Stimulated activated CD4-positive, alpha-beta T cell treated with anti-CD3 and anti-CD28 coated beads, TNF-alpha, amount 100 ng/mL, for 4 hours (primary cell): ENCODE results near the gene EGFR.
"Not testable (repeated sequence)": the region's sequence is repeated elsewhere in the genome, so short reads cannot be mapped to it uniquely, and the experiment has no call there.

Experiments used
- DNase-seq, 3 experiments: peaks; one replicate each; pipeline ENCODE4 v3.0.0-alpha.2; 2020; ENCODE audit warnings: low read depth in 3 of 3

EGFR gene

DNA sequence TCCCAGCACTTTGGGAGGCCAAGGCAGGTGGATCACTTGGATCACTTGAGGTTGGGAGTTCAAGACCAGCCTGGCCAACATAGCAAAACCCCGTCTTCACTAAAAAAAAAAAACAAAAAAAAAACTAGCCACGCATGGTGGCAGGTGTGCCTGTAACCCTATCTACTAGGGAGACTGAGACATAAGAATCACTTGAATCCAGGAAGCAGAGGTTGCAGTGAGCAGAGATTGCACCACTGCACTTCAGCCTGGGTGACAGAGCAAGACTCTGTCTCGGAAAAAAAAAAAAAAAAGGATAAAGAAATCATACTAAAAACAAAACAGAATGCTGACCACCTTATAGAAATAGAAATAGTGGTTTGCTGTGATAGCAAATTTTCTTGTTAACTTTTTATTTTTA, 16.6 kb downstream of the EGFR start:
- not testable (repeated sequence) for DNase-seq

DNA sequence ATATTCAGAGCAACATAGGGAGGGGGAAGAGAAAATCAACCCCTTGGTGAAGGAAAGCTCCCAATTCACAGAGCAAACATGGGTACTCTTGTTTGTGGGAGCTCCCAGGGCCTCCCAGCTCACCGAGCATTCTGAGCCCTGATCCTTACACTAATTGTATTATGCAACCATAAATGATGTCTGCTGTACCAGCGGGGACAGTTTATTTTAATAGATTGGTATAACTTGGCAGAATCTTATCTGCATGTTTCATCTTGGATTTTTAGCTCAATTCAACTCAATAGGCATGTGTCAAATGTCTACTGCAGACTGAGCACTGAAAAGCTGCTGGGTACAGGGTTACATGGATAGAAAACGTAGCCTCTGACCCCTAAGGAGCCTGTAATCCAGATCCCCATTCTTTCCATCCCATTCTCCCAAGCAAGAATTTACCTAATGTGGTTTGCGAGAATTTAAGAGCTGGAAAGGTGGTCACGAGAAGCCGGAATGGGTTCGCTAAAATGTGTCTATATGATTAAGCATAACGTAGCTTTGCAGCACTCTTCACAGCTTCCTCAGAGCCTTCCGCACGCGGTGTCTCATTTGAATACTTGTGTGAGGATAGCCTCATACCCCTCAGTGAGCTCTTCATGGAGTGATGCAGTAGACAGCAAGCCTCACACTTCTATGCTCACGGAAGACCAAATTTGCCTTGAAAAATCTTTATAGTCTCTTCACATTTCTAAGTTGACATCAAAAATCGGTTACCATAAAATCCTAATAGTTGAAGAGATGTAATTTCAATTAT, 18.3 kb downstream of the EGFR start:
- no peak for DNase-seq

DNA sequence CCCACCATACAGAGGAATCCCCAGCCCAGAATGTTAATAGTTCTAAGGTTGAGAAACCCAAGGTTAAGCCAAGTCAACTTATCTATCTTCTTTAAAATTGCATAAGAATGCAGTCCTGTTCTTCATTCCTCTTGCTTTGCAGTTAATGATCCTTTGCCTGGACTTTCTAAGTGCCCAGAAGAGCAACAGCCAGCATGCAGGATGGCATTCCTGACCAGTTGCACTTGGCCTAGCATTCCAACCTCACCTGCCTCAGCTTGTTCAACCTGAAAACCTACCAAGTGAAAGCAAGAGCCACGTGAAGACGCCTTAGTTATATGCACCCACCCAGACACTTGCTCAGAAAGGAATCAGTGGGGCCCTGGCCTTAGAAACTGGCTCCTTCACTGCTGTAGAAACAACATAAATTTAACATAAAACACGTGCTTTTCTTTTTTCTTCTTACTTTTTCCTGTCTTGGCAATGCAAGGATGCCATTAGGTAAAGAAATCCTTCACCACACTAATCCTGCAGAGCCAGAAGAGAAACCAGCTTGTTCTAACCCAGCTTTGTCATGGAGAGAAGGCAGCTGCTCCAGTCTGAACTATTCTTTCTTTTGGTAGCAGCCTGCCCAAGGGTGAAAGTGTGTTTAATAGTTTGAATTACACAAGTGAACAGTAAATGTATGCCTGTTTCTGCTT, 25.0 kb downstream of the EGFR start:
- no peak for DNase-seq

DNA sequence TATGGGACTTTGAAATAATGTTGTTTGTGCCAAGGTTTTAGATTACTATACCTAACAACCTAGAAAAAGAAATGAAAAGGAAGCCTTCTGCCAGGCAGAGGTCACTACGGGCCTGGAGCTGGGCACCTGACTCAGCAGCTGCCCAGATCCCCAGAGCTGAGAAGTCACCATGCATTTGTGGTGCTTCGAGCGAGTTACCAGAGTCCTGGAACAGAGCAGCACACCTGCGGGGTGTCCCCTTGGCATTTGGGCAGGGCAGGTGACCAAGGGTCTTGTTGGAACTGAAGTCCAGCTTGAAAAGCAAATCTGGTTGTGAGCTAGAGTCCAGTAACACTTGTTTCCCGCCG, 25.5 kb downstream of the EGFR start:
- no peak for DNase-seq

- no peak for DNase-seq
Measured at GRCh38 chr7:55044791-55045190, 26.0 kb downstream of the EGFR start.

GRCh38 chr7:55046582-55047342, 27.9 kb downstream of the EGFR start:
- DNase-seq, result no peak

DNA sequence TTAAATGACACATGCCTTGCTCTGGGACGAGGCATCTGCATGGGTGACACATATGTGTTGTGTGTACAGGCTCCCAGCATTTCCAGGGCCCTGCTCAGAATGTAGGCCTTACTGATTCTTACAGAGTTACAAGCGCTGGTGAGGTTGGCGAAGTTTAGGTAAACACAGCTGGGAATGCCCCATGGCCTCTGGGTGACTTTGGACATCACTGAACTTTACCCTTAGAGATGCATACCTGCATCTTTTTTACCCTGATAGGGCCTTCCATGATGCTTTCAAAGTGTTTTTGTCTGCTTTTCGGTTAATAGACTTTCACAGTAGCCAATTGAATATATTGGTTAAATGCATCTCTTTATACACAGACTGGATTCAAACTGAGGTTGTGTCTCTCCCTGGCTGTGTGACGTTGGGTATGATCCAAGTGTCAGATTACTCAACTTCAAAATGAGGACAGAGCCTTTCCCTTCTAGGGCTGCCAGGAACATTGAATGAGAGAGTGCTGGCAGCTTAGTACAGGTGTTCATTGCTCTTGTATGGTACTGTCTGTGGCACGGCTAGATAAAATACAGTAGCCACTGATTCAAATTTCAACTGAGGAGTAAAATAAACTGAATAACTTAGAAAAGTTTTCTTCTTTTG, 29.5 kb downstream of the EGFR start:
- no peak for DNase-seq

DNA sequence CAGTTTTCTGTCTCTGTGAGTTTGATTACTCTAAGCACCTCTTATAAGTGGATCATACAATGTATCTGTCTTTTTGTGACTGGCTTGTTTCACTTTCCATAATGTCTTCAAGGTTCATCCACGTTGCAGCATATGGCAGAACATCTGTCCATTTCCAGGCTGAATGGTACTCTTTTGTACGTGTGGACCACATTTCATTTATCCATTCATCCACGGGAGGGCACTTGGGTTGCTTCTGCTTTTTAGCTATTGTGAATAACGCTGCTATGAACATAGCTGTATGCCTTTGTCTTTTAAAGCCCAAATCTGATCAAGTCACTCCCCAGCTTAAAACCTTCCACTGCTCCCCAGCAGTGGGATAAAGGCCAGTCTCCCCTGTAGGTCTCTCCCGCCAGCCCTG, 31.5 kb downstream of the EGFR start:
- DNase-seq, result no peak

- no peak for DNase-seq
Measured at GRCh38 chr7:55052081-55052480, 33.3 kb downstream of the EGFR start.

DNA sequence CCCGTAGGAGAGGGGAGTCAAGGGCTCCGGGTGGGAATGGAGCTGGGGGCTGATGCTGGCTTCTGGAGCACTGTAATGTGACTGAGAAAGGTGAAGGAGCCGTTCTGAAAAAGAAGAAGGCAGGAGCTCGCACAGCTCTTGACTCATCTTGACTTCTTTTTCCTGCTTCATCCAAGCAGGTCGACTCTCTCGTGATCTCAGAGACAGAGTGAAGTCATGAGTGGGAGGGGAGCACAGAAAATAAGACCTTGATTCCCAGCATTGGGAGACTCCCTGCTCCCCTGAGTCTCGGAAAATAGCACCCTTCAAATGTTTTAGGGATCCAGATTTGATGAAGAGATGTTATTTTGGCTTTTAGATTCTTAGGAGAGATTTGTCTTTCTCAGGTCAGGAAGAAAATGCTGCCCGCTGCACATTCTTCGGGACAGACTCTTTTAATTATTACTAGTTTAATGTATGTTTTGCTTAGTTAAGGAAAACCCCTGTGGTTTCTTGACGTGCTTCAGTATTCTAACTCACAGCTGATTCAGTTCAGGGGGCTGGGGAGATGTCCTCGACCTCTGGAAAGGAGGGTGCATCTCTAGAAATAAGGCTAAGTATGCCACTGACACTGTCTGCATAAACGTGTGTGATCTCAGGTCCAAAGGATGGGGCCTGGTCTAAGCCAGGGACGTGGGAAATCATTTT, 34.1 kb downstream of the EGFR start:
- no peak for DNase-seq

DNA sequence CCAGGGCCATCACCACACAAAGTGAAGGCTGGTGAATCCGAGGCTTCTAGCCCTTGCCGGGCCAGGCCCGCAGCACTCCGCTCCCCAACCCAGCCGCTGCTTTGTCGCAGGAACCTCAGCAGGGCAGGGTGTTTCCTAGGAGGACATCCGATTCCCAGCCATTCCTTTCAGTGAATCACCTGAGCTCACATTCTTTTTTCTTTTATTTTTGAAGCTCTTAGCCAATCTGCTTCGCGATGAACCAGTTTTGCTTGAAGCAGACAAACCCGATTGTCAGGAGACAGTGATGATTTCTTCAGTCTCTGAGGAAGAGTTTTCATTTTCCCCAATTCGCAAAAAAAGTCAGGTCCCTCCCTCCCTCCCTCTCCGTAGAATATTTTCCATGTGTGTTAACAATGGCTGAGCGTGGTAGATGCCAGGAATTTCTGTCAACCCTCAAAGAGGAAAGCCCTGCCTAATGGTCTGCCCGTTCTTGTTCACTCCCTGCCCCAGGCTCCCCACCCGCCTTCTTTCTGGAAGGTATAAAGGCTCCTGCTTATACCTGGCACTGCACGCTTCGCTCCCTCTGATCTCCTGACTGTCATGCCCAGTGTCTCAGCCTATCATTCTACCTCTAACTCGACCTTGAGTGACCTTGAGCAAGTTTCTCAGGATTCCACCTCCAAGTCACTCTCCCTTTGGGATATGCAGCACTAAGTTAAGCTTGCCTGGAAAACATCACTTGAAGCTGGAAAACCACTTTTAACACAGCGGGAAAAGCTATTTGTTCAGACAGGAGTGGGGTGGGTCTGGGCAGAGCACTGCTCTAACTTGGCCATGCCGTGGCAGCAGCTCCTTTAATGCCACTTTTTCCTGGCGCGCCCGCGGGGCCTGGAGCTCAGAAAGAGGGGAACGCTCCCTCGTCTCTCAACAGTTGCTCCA, 35.1 kb downstream of the EGFR start:
- DNase-seq, result no peak

DNA sequence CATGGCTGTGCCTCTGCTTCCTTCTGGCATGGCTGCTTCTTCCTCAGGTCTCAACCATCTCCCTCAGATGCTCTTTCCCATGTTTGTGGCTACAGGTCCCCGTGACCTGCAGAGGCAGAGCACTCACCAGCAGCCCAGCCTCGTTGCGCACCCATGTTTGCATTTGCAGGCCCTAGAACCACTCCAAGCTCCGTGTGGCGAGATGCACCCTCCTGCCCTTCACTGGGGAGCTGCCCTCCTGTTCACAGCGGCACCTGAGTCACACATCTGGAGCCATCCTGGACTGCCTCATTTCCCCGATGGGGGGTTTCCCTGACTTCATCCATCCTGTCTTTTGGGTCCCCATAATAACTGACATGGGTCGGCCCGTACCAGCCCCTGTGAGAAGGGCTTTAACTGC, 35.9 kb downstream of the EGFR start:
- DNase-seq, result no peak

DNA sequence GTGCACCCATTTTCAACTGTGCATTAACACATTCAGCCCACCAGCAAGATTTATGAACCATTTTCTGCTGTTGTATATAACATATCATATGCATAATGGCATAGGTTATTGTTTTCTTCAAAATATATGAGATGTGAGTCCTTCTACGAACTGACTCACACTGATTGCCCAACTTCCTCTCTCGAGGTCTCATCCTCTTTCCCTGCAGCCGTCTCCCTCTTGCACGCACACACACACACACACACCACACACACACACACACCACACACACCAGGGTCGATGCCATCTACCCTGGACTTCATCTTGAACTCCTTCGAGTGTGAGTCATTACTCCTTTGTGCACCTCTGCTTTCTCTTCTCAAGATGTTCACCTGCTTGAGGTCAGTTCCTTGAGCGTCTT, 36.7 kb downstream of the EGFR start:
- no peak for DNase-seq

- DNase-seq, result no peak
Measured at GRCh38 chr7:55056068-55056467, 37.3 kb downstream of the EGFR start.

- no peak for DNase-seq
Measured at GRCh38 chr7:55056577-55057480, 38.0 kb downstream of the EGFR start.

GRCh38 chr7:55058314-55058713, 39.5 kb downstream of the EGFR start:
- DNase-seq, result no peak

DNA sequence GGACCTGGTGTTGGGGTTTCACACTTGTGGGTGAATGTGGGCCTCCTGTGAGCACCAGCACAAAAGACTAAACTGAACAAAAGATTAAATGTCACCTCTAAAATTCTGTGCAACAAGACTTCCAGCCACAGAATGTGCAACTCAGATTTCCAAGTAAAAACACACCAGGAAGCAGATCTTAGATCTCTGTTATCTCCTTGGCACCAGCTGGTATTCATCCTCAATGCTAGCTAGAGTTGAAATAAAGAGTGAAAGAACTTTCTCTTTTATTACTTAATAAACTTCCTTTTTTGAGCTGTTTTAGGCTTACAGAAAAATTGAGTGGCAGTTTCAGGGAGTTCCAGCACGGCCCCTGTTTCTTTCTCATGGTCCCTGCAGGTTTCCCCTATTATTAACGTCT, 40.2 kb downstream of the EGFR start:
- DNase-seq, result no peak

- no peak for DNase-seq
Measured at GRCh38 chr7:55060085-55060484, 41.3 kb downstream of the EGFR start.

DNA sequence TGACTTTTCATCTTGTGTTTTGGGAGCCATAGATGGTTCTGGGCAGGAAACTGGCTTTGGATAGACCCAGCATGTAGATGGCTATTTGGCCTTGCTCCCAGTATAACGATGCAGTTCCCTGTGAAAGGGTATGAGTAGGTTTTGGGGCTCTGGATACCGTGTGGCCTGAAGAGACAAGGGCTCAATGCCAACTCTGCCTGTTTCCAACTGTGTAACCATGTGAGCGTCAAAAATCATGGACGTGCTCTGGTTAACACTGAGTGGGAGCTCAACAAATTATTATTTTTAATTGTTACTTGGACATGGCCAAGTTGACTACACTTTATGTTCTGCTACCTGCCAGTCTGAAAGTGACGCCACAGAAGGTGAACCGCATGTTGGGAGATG, 41.8 kb downstream of the EGFR start:
- DNase-seq, result no peak
